OCI-LY7 (cell line): ENCODE measurements around the gene DGCR8.

Experiments
- EZH2phosphoT487 ChIP-seq: fragments of 200-600 bp; sonication (generic); IDR thresholded peaks from 2 replicates; pipeline ENCODE4 v1.6.1; 2018; ENCODE audit warnings: low read depth, borderline replicate concordance, mild to moderate bottlenecking, mixed run types, antibody characterized with exemption, low read length, moderate library complexity, mixed read lengths
- TF ChIP-seq, protein P1 (sequence below): fragments of 200-600 bp; sonication (generic); conservative IDR thresholded peaks from 2 replicates; pipeline ENCODE4 v1.5.1; 2014; ENCODE audit warnings: mild to moderate bottlenecking, antibody characterized with exemption, low read length, moderate library complexity, mixed read lengths

DNA sequence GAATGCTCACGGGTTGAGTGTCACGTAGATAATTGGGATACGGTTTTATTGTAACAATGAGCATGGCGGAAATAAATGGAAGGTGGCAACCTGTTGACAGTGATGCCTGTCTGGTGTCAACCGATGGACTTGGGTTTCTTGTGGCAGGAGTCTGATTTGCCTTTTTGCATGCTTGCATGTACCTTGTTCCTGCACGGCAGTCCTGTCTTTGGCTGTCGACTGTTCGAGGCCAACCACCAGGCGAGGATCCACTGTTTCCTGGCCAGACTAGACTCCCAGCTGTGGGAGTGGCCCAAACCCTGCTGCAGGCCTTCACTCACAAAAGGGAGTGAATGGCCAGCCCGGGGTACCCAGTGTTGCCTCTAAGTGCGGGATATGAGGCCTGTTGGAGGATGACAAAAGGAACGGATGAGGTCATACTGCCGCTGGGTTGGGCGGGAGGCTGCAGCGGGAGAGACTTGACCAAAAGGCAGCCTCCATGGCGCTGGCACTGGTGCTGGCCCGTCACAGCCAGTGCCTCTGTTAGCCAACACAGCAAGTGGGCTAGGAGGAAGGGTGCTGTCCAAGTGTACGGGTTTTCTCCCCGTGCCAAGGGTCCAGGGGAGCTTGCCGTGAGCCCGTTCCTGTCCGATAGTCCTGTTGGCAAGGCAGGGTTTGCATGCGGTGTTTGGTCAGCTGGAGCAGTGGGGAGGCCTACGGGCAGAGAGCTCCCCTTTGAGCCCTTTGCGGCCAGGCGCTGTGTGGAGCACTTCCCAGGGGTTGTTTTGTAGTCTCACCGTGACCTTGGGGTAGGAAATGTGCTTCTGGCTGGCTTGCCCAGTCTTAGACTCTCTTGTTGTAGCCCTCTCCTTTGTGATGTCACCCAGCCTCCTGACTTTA, 974 bp downstream of the DGCR8 start:
- TF ChIP-seq, protein P1, sequence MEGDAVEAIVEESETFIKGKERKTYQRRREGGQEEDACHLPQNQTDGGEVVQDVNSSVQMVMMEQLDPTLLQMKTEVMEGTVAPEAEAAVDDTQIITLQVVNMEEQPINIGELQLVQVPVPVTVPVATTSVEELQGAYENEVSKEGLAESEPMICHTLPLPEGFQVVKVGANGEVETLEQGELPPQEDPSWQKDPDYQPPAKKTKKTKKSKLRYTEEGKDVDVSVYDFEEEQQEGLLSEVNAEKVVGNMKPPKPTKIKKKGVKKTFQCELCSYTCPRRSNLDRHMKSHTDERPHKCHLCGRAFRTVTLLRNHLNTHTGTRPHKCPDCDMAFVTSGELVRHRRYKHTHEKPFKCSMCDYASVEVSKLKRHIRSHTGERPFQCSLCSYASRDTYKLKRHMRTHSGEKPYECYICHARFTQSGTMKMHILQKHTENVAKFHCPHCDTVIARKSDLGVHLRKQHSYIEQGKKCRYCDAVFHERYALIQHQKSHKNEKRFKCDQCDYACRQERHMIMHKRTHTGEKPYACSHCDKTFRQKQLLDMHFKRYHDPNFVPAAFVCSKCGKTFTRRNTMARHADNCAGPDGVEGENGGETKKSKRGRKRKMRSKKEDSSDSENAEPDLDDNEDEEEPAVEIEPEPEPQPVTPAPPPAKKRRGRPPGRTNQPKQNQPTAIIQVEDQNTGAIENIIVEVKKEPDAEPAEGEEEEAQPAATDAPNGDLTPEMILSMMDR, result no peak
- no peak for TF ChIP-seq EZH2phosphoT487
